Measurements from ENCODE around the gene ZDBF2.
"Not testable (repeated sequence)": the region's sequence is repeated elsewhere in the genome, so short reads cannot be mapped to it uniquely, and the experiment has no call there.

DNA sequence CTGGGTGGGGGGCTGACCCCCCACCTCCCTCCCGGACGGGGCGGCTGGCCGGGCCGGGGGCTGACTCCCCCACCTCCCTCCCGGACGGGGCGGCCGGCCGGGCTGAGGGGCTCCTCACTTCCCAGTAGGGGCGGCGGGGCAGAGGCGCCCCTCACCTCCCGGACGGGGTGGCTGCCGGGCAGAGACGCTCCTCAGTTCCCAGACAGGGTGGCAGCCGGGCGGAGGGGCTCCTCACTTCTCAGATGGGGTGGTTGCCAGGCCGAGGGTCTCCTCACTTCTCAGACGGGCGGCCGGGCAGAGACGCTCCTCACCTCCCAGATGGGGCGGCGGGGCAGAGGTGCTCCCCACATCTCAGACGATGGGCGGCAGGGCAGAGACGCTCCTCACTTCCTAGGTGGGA is 82.4 kb downstream of the ZDBF2 start:
- TF ChIP-seq, protein P1, sequence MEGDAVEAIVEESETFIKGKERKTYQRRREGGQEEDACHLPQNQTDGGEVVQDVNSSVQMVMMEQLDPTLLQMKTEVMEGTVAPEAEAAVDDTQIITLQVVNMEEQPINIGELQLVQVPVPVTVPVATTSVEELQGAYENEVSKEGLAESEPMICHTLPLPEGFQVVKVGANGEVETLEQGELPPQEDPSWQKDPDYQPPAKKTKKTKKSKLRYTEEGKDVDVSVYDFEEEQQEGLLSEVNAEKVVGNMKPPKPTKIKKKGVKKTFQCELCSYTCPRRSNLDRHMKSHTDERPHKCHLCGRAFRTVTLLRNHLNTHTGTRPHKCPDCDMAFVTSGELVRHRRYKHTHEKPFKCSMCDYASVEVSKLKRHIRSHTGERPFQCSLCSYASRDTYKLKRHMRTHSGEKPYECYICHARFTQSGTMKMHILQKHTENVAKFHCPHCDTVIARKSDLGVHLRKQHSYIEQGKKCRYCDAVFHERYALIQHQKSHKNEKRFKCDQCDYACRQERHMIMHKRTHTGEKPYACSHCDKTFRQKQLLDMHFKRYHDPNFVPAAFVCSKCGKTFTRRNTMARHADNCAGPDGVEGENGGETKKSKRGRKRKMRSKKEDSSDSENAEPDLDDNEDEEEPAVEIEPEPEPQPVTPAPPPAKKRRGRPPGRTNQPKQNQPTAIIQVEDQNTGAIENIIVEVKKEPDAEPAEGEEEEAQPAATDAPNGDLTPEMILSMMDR (IDR thresholded peaks at IDR 0.05), result not testable (repeated sequence)
- not testable (repeated sequence) for TF ChIP-seq POLR2AphosphoS5, EP300 (IDR thresholded peaks at IDR 0.05)
